HG02571 (cell line): ENCODE results near the gene LENEP.
A peak's percentile ranks its signal among the peaks of the same experiment; 100 is the strongest.

Source experiments
- ATAC-seq: cut with Tn5 transposase; IDR thresholded peaks from one replicate; pipeline ENCODE4 v1.9.1; 2021; ENCODE audit warnings: mild to moderate bottlenecking, moderate library complexity; ENCODE audit not compliant: unreplicated experiment

Gene LENEP

DNA sequence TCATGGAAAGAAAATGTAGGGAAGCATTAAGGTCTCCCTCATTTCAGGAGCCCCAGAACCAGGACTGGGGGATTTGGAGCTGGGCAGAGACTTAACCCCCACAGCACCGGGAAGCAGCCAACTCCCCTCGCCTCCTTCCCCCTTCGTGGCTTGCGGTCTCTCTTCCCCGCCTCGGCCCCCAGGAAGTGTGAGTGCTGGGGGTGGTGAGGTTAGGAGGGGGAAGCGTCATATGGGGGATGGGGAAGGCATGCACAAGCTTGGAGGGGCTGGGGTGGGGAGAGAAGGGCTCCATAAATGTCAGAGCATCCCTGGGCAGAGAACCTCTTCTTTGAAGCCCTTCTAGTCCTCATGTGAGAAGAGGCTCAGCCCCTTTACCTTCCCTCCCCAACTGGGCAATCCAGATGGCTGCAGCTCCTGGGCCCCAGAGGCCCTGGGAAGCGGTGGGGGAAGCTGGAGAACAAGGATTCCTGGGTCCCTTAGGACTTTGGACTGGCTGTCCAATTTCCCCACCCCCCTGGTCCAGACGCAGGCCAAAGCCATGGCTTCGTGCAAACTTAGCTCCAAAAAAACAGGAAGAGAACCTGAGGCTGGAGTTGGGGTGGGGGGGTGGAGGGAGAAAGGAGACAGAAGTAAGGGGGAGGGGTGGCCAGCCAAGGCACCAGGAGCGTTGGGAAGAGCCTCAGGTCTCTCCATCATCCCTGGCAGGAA is 17.0 kb downstream of the LENEP start:
- ATAC-seq, result no peak

DNA sequence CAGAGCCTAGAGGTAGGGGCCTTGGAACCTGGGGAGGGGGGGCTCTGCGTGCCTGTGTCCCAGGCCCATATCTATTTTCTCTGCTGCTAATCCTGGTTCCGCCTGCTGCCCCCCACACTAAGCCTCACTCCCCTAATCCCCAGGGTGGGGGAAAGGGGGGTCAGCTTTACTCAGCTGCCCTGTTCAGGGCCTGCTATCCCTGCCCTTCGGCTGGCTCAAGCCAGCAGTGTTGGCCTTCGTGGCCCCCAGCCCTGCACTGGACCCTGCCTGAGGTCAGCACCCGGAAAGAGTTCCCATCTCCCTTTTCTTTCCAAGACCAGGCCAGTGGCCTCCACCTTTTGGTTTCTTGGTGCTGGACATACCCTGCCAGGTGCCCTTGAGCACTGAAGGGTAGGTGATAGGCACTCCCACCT is 17.6 kb downstream of the LENEP start:
- no peak for ATAC-seq

DNA sequence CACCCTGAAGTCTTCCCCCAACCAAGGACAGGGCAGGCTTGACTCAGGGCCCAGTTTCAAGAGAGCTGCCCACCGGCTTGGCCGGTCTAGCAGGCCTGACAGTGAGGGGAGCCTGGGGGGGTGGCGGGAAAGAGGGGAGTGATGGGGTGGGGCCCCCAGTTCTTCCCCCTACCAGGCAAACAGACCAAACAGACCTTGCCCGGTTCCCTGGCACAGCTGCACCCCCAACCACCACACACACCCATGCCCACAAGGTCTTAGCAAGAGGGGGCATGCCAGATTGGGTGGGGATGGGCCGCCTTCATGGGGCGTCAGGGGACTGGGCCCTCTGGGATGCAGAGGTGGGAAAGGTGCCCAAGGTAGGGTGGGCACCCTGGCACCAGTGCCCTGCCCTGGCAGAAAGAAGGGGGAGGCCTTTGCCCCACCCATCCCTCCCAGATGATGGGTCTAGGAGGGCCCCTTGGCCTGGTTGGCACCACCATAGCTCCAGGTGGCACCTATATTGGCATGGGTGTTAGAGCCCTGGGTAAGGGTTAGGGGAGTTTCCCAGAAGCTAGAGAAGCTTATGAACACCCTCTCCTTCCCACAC is 18.1 kb downstream of the LENEP start:
- no peak for ATAC-seq

DNA sequence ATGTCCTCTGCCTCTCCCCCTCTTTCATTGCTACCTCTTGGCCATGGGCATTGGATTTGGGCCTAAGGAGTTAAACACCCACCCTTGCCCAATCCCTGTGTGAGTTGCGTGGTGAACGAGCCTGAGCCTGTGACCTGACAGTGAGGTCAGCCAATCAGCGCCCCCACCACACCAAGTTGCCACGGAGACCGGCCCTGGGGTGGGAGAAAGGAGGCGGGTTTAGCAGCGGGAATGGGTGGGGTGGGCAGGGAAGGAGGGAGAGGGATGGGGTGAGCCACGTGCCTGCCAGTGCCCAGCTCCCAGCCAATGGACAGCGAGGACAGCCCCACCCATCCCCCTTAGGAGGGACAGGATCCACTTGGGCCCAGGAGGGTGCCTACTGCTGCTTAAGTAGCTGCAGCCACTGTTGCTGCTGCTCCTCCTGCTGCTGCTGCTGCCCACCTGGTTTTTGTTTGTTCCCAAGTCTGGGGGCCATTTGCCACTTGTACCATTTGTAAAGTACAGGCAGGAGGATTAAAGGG is 18.7 kb downstream of the LENEP start:
- ATAC-seq, result no peak

DNA sequence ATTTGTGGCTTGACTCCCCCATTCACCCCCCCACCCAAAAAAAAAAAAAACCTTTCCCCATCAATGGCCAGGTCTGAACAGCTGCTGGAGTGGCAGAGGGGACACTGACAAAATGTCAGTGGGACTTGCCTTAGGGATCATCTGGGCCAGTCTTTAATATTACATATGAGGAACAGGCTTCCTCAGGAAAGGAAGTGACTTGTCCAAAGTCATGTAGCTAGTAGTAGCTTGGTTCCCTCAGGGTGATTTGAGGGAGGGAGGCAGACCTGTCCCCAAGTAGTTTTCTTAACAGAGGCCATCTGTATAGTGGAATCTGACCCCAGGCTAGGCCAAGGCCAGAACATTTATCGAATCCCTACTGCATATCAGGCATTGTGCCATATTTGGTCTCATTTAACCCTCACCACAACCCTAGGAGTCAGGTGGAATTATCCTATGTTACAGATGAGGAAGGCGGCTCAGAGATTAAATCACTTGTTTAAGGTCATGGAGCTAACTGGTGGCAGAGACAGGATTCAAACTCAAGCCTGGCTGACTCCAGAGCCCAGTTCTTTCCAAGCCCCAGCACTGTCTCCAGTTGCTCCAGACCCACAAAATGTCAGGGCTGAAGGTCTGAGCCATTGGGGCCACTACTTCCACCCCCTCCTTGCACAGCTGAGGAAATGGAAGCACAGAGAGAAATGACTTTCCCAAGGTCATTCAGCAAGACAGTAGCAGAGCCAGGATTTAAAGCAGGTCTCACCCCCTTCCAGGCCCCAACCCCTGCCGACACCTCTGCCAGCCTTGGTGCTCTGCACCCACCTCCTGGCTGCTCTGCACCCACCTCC is 19.6 kb downstream of the LENEP start:
- no peak for ATAC-seq

DNA sequence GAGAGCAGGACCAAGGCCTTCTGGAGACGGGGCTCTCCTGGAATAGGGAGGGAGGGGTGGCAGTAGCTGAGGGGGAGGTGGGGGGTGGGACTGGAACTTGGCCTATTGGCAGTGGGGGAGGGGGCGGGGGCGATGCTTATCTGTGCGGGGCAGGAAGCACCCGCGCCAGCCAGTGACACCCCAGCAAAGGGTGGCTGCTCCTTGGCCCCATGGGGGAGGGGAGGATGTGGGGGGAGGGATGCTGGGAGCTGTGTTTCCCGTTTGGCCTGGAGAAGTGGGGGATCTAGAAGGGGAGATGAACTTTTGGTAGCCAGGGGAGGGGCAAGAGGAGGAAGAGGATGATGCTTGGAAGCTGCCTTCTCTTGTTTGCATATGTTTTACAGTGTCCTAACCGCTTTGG is 20.2 kb downstream of the LENEP start:
- no peak for ATAC-seq

DNA sequence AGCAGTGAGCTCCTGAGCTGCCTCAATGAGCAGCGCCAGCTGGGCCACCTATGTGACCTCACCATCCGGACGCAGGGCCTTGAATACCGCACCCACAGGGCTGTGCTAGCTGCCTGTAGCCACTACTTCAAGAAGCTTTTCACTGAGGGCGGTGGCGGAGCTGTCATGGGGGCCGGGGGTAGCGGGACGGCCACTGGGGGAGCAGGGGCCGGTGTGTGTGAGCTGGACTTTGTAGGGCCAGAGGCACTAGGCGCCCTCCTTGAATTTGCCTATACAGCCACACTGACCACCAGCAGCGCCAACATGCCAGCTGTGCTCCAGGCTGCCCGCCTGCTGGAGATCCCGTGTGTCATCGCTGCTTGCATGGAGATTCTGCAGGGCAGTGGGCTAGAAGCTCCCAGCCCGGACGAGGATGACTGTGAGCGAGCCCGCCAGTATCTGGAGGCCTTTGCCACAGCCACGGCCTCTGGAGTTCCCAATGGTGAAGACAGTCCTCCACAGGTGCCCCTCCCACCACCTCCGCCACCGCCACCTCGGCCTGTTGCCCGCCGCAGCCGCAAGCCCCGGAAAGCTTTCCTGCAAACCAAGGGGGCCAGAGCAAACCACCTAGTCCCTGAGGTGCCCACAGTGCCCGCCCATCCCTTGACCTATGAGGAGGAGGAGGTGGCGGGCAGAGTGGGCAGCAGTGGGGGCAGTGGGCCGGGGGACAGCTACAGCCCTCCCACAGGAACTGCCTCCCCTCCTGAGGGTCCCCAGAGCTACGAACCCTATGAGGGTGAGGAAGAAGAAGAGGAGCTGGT is 21.5 kb downstream of the LENEP start:
- ATAC-seq, result no peak

DNA sequence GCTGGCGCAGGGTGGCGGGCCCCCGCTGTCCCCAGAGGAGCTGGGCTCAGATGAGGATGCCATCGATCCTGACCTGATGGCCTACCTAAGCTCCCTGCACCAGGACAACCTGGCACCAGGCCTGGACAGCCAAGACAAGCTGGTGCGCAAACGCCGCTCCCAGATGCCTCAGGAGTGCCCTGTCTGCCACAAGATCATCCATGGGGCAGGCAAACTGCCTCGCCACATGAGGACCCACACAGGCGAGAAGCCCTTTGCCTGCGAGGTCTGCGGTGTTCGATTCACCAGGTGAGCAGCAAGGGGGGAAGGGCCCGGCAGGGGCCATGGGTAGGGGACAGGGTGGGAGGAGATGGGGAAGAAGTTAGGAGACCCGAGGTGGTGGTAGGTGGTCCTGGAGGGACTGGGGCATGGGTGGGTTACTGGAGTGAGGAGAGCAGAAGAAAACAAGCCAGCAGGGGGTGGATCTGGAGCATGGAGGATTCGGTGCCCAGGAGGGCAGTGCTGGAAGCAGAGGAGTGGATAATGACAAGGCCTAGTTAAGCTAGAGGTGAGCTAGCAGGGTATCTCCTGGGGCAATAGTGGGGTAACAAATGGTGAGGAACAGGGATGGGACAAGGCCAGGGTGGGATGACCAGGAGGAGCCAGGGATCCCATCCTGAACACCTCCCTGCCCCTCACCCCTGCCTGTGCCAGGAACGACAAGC is 22.3 kb downstream of the LENEP start:
- no peak for ATAC-seq

DNA sequence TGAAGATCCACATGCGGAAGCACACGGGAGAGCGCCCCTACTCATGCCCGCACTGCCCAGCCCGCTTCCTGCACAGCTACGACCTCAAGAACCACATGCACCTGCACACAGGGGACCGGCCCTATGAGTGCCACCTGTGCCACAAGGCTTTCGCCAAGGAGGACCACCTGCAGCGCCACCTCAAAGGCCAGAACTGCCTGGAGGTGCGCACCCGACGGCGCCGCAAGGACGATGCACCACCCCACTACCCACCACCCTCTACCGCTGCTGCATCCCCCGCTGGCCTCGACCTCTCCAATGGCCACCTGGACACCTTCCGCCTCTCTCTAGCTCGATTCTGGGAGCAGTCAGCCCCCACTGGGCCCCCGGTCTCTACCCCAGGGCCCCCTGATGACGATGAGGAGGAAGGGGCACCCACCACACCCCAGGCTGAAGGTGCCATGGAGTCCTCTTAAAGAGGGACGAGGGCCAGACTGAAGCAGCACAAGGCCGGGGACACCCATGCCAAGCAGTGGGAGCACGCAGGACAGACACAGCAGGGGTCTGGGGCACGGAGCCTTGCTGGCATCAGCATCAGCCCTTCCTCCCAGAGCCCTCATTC is 22.9 kb downstream of the LENEP start:
- no peak for ATAC-seq

DNA sequence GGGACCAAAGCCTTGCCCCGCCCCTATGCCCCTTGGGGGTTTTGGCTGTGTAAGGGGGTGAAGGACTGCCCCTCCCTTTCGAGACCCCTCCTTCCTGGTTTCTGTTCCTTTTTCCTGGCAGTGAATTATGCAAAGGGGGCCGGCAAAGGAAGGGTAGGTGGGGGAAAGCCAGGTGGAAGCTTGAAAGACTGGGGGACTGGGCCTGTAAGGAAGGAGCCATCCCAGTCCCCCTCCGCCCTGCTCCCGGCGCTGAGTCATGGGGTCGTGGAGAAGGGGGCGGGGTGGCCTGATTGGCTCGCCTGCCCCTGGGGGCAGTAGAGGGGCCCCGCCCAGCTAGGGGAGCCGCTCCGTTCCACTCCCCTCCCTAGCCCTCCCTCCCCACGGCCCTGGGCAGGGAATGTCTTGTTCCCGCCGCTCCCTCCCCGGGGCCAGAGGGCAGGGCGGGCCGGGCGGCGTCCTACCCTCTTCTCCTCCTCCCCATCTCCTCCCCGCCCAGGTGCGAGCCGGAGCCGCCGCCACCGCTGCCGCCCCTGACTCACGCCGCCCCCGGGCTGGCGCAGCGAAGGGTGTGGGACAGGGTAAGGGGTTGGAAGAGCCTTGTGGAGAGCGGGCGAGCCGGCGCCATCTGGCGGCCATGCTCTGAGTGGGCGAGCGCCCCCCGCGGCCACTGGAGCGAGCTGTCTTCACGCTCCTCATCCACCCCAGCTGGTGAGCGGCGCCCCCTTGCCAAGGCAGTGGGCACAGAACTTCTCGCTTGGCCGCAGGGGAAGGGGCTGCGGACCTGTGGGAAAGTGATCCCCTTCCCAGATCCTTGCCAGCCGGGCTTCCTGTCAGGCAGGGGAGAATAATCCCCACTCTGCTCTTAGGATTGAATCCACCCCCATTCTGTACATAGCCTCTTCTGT is 23.9 kb downstream of the LENEP start:
- peak; percentile 57 for ATAC-seq

DNA sequence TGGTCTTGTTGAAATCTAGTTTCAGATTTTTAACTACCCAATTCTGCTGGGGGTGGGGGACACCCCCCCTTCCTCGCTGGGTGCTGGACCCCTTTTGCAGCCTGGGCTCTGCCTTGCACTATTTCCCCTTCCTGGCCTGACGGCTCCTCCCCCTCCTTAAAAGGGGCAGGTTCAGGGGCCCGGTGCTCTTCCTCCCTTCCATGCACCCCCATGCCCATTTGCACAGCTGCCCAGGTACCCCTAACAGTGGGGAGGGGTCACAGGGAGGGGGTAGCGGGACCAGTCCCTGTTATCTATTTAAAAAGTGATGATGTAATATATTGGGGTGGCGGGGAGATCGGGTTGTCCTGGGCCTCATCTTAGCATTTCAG is 24.5 kb downstream of the LENEP start:
- peak; percentile 18 for ATAC-seq

DNA sequence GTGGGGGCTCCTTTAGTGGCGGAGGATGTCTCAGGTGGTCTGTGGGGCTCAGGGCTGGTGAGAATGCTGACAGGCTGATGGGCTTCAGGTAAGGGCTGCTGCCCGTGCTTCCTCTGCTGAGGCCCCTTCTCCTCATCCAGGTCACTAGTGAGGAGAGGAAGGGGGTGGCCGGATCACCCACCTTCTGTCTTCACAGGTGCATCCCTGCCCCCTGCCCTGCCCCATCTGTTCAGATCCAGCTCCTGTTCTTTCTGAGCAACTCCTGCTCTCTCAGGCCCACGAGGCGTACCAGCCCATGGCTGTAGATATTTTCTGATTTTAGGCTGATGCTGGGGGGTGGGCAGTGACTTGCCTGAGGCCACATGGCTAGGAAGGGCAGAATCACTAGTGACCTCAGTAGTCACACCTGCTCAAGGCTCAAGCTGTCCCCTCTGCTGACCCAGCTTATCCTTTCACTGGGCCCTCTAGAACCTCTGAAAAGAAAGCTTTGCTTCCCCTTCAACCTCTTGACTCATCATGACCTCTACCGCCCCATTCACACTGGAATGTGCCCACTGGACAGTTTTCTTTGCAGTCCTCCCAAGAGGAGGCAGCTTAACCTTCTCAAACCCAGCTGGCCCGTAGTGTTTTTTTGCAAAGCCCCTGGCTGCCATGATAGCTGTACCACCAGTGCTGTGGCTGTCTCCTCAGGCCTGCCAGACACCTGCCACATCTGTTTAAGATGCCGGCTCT is 25.4 kb downstream of the LENEP start:
- ATAC-seq, result no peak

DNA sequence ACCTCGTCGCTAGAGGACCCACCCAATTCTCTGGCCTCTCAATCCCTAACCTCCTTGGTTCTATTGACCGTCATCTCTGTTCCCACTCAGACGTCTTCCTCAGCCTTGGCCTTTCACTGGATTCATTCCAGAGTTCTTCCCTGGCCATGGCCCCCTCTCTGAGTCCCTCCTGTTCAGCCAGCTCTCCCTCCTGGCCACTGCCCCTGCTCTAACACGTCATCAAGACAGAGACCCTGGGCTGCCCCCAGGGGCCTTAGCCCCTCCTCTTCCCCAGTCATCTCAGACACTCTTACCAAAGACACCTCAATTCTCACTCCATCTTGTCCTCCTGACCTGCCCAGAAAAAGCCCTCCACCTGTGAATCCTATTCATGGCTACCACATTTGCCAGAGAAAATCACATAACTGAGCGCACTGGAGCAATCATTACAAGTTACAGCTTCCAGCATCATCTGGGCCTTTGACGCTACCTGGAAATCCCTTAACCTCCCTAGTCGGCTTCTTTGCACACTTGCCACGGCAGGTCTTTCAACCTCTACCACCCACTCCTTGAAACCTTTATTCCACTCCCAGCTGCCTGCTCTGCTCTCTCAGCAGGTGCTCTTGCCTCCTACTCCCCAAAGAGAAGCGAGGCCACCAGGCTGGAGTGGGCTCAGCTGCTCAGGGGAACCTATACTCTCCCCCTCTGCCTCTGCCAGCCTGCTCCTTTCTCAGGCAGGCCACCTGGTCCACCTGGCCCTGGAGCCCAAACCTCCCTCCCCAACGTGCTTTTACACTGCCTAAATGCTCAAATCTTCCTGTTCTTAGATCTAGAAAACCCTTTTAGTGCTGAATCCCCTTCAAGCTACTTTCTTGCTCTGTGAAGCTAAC is 26.2 kb downstream of the LENEP start:
- no peak for ATAC-seq

DNA sequence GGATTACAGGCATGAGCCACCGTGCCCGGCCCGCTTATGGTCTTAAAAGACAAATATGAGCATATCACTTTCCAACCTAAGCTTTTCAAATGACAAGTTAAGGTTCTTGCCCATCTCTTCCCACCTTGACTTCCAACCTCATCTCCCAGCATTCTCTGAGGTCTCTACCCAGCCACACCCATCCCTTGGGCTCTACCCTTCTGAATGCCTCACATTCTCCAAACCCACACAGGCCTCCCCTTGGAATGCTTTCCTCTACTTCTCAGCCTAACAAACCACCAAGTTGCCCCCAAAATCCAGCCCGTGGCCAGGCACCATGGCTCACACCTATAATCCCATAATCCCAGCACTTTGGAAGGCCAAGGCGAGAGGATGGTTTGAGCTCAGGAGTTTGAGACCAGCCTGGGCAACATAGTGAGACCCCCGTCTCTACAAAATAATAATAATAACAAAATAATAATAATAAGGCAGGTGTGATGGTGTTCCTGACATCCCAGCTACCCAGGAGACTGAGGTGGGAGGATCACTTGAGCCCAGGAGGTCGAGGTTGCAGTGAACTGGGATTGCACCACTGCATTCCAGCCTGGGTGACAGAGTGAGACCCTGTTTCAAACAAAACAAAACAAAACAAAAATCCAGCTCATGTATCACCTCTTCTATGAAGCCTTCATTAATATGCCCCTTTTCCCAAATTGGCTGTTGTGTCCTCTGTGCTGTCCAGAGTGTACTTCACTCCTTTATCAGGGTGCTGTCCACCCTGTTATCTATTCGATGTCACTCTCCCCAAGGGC is 28.9 kb downstream of the LENEP start:
- ATAC-seq, result no peak

DNA sequence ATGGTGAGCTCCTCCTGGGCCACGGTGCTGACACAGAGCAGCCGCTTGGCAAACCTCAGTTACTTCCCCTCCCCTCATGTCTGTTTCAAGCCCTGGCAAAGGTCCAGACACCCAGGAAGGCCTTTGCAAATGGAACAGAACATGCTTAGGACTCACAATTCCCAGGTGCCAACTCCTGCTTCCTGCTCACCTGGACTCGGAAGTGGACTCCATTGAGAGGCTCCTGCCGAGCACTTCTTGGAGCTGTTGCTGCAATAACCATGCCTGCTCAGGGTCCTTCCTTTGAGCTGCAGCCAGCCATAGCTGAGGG is 29.5 kb downstream of the LENEP start:
- no peak for ATAC-seq

DNA sequence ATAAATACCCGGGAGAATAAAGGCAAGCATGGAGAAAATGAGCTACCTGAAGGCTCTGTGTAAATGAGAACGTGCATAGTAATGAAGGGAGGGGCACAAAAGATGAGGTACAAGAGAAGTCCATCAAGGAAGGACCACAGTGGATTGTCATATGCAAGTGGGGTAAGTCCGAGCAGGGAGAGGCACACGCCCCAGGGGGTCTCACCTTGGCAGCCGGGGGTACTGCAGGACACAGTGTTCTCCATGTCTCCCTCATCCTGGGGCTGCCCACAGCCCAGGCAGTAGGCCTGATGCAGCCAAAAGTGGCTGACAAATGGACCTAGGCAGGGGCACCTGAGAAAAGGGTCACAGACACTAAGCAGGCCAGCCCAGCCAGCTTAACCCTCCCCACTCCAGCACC is 30.2 kb downstream of the LENEP start:
- ATAC-seq, result no peak

DNA sequence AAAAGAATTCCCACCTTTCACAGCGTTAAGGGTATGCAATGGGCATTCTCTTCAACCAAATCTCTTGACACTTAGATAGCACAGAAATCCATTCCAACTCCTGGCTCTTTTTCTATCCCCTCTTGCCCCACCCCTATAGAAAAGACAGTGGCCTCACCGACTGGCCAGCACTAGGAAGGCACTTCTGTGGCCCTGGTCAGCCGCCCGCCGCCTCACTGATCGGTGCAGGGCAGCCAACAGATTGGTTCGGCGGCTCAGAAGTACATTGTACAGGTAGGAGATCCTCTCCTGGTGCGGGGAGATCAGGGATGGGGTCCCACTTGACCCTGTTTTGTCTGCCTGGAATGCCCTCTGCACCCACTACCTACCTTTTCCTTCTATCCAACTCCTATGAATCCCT is 30.9 kb downstream of the LENEP start:
- no peak for ATAC-seq
